Fibroblast of villous mesenchyme (primary cell): Measurements from ENCODE around the gene PPP1R9B. TPM values are rescaled to one million over a fixed set of nuclear protein-coding genes. Genes with fewer than 3 reads are reported as not detected.

ENCODE experiments used
- DNase-seq: peaks from one replicate; pipeline ENCODE4 v3.0.0-alpha.2; 2010; ENCODE audit warnings: low read depth
- H3K4me3 ChIP-seq: 2 replicates; pipeline ENCODE4 v1.5.1; 2011; ENCODE audit warnings: low read depth, mild to moderate bottlenecking, low read length
- total RNA-seq: library from RNA; depleted of rRNA; stranded (reverse); fragments of >200 nt; gene quantifications from 2 replicates; pipeline ENCODE4 v1.2.3, GENCODE V29; 2012
- TF ChIP-seq, protein P1 (sequence below): IDR thresholded peaks from 2 replicates; pipeline ENCODE4 v1.5.1; 2012; ENCODE audit warnings: low read depth, mild to moderate bottlenecking, low read length; ENCODE audit not compliant: insufficient read depth

The PPP1R9B gene
- total RNA-seq, 1 donor = 47.1 TPM

DNA sequence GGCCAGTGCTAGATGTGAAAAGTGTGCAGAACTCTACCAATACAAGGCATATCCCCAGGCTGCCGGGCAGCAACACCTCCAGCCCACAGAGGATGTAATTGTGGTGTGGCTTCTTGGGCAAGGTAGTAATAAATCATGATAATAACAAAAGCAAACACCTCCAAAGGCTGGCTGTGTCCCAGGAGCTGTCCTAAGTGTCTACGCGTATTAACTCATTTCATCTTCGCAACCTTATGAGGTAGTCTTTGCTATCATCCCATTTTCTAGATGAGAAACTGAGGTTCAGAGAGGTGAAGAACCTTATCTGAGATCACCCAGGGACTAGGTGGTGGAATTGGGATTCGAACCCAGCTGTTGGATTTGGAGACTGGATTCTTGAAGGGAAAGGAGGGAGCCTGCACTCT lies 50.0 kb downstream of the PPP1R9B start:
- no peak overlapping the region for H3K4me3 ChIP-seq
- no peak for DNase-seq
- TF ChIP-seq, protein P1, sequence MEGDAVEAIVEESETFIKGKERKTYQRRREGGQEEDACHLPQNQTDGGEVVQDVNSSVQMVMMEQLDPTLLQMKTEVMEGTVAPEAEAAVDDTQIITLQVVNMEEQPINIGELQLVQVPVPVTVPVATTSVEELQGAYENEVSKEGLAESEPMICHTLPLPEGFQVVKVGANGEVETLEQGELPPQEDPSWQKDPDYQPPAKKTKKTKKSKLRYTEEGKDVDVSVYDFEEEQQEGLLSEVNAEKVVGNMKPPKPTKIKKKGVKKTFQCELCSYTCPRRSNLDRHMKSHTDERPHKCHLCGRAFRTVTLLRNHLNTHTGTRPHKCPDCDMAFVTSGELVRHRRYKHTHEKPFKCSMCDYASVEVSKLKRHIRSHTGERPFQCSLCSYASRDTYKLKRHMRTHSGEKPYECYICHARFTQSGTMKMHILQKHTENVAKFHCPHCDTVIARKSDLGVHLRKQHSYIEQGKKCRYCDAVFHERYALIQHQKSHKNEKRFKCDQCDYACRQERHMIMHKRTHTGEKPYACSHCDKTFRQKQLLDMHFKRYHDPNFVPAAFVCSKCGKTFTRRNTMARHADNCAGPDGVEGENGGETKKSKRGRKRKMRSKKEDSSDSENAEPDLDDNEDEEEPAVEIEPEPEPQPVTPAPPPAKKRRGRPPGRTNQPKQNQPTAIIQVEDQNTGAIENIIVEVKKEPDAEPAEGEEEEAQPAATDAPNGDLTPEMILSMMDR = no peak

DNA sequence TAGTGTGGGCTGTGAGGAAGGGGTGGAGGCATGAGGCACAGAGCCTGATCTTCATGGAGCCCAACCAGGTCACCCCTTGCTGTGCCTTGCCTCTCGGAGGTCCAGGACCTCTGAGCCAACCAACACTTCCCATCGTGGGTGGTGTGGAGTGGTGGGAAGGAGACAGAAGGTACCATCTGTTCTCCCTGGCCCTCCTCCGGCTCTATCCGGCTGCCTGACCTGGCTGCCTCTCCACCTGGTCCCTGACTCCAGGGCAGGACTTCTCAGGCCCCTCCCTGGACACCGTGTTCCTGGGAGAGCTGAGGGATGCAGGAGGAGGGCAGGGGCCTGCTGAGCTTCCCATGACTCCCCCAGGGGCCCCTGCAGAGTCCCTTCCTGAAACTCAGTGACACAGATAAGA lies 51.5 kb downstream of the PPP1R9B start:
- no peak for DNase-seq
- TF ChIP-seq, protein P1 = no peak
- H3K4me3 ChIP-seq = no peak overlapping the region

DNA sequence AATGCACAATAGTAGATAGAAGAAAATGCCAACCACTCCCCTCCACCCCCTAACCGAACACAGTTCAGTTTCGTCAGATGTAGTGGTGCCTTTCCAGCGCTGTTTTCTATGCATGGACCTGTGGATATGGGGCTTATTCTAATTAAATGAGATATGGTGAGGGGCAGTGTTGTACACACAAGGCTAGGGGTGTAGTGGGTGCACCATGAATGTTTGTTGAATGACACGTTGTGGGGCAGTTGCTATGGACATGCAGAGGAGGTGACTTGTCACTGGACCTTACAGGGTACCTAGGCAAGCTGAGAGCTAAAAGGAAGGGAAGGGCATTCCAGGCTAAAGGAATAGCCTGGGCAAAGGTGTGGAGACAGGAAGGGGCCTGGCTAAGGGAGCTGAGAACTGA lies 51.9 kb downstream of the PPP1R9B start:
- TF ChIP-seq, protein P1 = no peak
- H3K4me3 ChIP-seq = no peak overlapping the region
- no peak for DNase-seq

DNA sequence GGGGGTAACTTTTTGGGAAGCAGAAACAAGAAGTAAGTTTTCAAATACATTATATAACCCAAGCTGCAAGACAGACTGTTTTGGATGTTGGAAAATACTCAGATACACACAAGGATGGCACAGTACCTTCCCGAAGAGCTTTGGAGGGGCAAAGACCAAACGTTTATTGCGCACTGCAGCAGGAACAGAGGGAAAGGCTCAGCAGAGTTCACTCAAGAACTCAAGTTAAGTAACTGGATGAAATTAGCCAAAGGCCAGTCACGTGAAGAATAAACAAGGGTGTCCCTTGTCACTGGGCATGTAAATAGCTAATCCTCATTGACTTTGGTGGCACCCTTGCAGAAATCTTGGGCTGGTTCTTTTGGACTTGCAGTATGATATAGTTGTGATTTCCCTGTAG lies 52.6 kb downstream of the PPP1R9B start:
- no peak overlapping the region for H3K4me3 ChIP-seq
- no peak for DNase-seq
- TF ChIP-seq, protein P1 = no peak

DNA sequence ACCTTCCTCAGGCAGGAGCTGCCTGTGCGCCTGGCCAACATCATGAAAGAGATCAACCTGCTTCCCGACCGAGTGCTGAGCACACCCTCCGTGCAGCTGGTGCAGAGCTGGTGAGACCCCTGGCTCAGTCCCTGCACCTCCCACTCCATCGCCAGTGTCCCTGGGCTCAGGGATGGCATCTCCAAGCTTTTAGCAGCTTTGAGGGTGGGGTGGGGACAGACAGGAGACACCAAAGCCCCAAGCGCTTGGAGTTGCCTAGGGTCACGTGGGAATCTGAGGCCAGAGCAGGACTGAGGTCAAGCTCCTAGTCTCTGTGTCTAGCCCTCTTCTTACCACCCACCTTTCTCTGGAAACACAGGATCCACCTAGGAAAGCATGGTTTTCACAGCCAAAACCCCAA lies 53.0 kb downstream of the PPP1R9B start:
- TF ChIP-seq, protein P1 = no peak
- no peak for DNase-seq
- H3K4me3 ChIP-seq = no peak overlapping the region

DNA sequence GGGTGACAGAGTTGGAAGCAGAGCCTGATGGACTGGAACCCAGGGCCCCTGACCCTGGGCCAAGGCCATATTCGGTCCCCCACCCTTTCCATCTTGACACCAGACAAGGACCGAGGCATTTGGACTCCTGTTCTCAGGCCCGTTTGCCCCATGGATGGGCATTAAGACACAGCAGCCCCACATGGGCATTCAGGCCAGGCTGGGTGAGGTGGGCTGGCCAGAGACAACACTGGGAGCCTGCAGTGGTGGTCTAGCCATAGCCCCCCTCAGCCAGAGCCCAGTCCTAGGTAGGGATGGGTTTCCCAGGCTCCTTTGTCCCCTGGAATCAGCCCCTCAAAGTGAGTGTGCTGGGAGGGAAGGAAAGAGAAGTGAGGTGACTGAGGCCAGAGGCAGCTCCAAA lies 53.7 kb downstream of the PPP1R9B start:
- DNase-seq = no peak
- H3K4me3 ChIP-seq = no peak overlapping the region
- TF ChIP-seq, protein P1 = no peak

DNA sequence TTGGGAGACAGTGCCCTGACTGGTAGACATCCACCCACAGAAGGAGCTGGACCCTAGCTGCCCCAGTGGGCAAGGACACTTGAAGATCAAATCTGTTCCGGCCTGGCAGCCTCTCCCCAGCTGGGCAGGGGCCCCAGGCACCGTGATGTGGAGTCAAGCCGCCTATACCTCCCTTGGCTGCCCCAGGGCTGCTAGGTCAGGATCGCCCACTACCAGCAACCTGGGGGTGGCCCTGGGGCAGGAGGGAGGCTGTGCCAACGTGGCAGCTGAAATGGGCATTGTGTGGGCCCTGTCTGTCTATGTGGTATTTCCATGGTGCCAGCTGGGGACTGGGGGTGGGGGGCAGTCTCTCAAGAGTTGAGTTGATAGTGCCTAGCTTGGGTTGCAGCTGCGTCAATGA lies 54.4 kb downstream of the PPP1R9B start:
- TF ChIP-seq, protein P1 = no peak
- no peak for DNase-seq
- peak overlapping the region; percentile 88 for H3K4me3 ChIP-seq
